ENCODE results near the gene MEIS3.
"Not testable (repeated sequence)": the region's sequence is repeated elsewhere in the genome, so short reads cannot be mapped to it uniquely, and the experiment has no call there.

DNA sequence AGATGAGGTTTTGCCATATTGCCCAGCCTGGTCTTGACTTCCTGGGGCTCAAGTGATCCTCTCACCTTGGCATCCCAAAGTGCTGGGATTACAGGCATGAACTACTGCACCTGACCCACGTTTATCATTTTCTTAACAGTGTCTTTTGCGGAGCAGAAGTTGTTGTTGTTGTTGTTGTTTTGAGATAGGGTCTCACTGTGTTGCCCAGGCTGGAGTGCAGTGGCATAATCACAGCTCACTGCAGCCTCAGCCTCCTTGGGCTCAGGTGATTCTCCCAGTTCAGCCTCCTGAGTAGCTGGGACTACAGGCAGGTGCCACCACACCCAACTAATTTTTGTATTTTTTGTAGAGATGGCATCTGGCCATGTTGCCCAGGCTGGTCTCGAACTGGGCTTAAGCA, 31.7 kb downstream of the MEIS3 start:
- TF ChIP-seq, protein P1, sequence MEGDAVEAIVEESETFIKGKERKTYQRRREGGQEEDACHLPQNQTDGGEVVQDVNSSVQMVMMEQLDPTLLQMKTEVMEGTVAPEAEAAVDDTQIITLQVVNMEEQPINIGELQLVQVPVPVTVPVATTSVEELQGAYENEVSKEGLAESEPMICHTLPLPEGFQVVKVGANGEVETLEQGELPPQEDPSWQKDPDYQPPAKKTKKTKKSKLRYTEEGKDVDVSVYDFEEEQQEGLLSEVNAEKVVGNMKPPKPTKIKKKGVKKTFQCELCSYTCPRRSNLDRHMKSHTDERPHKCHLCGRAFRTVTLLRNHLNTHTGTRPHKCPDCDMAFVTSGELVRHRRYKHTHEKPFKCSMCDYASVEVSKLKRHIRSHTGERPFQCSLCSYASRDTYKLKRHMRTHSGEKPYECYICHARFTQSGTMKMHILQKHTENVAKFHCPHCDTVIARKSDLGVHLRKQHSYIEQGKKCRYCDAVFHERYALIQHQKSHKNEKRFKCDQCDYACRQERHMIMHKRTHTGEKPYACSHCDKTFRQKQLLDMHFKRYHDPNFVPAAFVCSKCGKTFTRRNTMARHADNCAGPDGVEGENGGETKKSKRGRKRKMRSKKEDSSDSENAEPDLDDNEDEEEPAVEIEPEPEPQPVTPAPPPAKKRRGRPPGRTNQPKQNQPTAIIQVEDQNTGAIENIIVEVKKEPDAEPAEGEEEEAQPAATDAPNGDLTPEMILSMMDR (IDR thresholded peaks at IDR 0.05): not testable (repeated sequence)
- TF ChIP-seq EP300, POLR2A, POLR2AphosphoS5 (IDR thresholded peaks at IDR 0.05): not testable (repeated sequence)

All from upper lobe of left lung (tissue), 4 donors.